ENCODE measurements around the gene POLR1A. TPM values are rescaled to one million over a fixed set of nuclear protein-coding genes. Genes with fewer than 3 reads are reported as not detected.

Gene POLR1A
- total and polyA plus RNA-seq, 2 experiments from 2014 or later, result 6.3 to 19.0 TPM

DNA sequence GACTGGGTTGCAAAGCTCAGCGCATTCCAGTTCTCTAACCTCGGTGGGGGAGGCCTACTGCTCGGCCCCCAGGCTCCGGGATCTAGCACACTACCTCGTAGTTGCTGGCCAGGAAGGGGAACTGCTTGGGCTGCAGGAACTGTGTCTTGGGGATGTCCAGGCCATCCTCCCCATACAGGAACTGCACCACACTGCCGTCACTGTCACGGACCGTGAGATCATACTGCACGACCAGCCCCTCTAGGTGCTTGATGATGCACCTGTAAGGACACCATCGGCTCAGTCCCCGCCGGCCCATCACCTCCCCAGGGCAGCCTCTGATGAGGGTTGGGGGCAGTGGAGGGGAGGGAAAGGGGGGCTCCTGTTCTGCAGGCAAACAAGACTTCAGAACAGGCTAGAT is 61.6 kb downstream of the POLR1A start:
- no peaks in the 10 kb centered on the region for H3K79me2 ChIP-seq

DNA sequence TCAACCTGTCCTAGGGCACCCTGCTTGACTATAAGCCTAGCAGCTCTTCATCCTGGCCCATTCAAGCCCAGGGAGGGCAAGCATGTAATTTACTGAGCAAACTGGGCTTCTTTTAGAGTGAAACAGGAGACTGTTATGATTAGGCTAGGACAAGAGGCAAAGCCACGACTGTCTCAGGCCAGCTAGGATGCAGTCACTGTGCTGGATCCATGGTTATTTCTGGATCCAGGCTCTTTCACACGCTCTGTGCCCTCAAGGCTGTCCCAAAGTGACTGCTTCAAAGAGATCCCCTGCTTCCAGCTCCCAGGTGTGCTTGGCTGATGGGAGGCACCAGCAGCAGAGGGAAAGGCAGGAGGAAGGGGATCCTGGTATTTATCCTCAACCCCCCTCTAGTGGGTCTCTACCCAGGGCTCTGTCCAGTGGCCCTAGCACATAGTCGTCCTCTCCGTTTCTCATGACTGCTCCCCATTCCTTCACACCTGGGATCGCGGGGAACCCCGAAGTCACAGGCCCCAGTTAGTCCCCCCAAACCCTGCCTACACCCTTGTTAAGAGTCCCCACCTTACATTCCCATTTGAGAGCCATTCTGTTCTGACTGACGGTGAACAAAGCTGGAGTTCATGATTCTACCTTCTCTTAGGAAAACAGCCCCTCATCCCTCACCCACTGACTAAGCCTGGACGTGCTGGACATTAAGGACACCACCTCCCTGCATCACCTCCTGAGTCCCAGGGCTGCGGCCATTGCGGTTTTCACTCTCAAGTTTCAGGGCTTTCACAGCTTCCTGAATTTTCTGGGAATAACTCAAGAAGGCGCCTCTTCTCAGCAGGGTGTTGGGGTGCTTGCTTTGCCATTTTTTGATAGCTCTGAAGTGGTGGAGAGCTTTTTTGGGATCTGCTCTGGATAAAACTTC is 63.2 kb downstream of the POLR1A start:
- WGBS (ENCODE audit: low lambda C conversion rate, missing lambda C conversion rate), result 95% methylated on average over 12 of the region's 12 CpGs

More for the DNA sequence above, 61.6 kb downstream of the POLR1A start:
- H3K27me3 ChIP-seq, result no peaks in the 10 kb centered on the region
- no peaks in the 10 kb centered on the region for H3K9me3 ChIP-seq (ENCODE audit: low read depth)
- H2AFZ ChIP-seq, result no peak overlapping the region
- no peak overlapping the region for H3K27ac ChIP-seq
- H3K4me2 ChIP-seq, result no peak overlapping the region
- no peaks in the 10 kb centered on the region for H3K4me1 ChIP-seq (ENCODE audit: insufficient read depth)
- H3K4me3 ChIP-seq, result no peak overlapping the region
- no peak for DNase-seq (ENCODE audit: low spot score)
- no peaks in the 10 kb centered on the region for H4K20me1 ChIP-seq (ENCODE audit: insufficient read depth, poor library complexity, severe bottlenecking)
- H3K36me3 ChIP-seq (replicated peaks; ENCODE audit: insufficient read depth, low read depth), result no peaks in the 10 kb centered on the region
- TF ChIP-seq, protein P1, sequence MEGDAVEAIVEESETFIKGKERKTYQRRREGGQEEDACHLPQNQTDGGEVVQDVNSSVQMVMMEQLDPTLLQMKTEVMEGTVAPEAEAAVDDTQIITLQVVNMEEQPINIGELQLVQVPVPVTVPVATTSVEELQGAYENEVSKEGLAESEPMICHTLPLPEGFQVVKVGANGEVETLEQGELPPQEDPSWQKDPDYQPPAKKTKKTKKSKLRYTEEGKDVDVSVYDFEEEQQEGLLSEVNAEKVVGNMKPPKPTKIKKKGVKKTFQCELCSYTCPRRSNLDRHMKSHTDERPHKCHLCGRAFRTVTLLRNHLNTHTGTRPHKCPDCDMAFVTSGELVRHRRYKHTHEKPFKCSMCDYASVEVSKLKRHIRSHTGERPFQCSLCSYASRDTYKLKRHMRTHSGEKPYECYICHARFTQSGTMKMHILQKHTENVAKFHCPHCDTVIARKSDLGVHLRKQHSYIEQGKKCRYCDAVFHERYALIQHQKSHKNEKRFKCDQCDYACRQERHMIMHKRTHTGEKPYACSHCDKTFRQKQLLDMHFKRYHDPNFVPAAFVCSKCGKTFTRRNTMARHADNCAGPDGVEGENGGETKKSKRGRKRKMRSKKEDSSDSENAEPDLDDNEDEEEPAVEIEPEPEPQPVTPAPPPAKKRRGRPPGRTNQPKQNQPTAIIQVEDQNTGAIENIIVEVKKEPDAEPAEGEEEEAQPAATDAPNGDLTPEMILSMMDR (IDR thresholded peaks at IDR 0.05; ENCODE audit: poor library complexity), result no peak
- TF ChIP-seq EZH2 (IDR thresholded peaks at IDR 0.05; ENCODE audit: borderline replicate concordance), result no peak
- TF ChIP-seq EZH2phosphoT487 (IDR thresholded peaks at IDR 0.05; ENCODE audit: low read depth, severe bottlenecking, unreplicated experiment), result no peak
- H3K9me2 ChIP-seq (replicated peaks; ENCODE audit: insufficient read depth), result no peaks in the 10 kb centered on the region
- WGBS (ENCODE audit: low lambda C conversion rate, missing lambda C conversion rate), result 99% methylated on average over 12 of the region's 12 CpGs

DNA sequence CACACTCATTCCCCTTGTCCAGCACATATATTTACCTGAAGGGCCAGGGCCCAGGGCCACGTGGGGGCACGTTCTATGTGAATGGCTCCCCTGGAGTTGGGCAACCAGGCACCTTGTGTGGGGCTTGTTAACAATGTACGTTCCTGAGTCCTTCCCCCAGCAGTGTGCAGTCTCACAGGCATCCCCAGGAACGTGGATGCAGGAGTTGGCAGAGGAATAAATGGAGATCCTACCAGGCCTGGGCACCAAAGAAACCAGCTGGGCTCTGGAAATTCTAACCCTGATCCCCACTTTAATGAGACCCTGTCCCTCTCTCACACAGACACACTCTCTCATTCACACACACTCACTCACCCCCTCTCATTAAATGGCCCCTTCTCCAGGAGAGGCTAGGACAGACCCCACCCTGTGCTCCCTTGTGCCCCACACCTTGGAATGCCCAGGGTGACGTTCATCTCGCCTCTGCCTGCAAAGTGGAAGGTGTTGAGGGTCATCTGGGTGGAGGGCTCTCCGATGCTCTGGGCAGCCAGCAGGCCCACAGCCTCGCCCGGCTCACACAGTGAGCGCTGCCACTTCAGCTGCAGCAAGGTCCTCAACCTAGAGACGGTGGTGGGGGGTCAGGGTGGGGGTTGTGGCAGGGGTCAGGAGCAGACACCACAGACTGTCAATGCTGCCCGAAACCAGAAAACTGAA is 65.6 kb downstream of the POLR1A start:
- no peaks in the 10 kb centered on the region for H4K20me1 ChIP-seq (ENCODE audit: insufficient read depth, poor library complexity, severe bottlenecking)
- H3K4me1 ChIP-seq (ENCODE audit: insufficient read depth), result peaks cover 26% of the 10 kb centered on the region
- H3K27me3 ChIP-seq, result no peaks in the 10 kb centered on the region
- H3K36me3 ChIP-seq (replicated peaks; ENCODE audit: insufficient read depth, low read depth), result no peaks in the 10 kb centered on the region
- TF ChIP-seq EZH2phosphoT487 (IDR thresholded peaks at IDR 0.05; ENCODE audit: low read depth, severe bottlenecking, unreplicated experiment) (no peak), EZH2 (IDR thresholded peaks at IDR 0.05; ENCODE audit: borderline replicate concordance) (no peak)
- TF ChIP-seq, protein P1 (IDR thresholded peaks at IDR 0.05; ENCODE audit: poor library complexity), result no peak
- no peaks in the 10 kb centered on the region for H3K9me2 ChIP-seq (replicated peaks; ENCODE audit: insufficient read depth)
- DNase-seq (ENCODE audit: low spot score), result no peak
- H3K9me3 ChIP-seq (ENCODE audit: low read depth), result no peaks in the 10 kb centered on the region
- 94% methylated on average over 12 of the region's 12 CpGs for WGBS (ENCODE audit: low lambda C conversion rate, missing lambda C conversion rate)
- H2AFZ ChIP-seq, result no peak overlapping the region
- no peak overlapping the region for H3K4me2 ChIP-seq
- no peaks in the 10 kb centered on the region for H3K79me2 ChIP-seq
- H3K4me3 ChIP-seq, result no peak overlapping the region
- no peak overlapping the region for H3K27ac ChIP-seq

More for the DNA sequence above, 63.2 kb downstream of the POLR1A start:
- DNase-seq (ENCODE audit: low spot score), result no peak
- H4K20me1 ChIP-seq (ENCODE audit: insufficient read depth, poor library complexity, severe bottlenecking), result no peaks in the 10 kb centered on the region
- no peak overlapping the region for H3K27ac ChIP-seq
- H3K27me3 ChIP-seq, result no peaks in the 10 kb centered on the region
- H3K9me3 ChIP-seq (ENCODE audit: low read depth), result no peaks in the 10 kb centered on the region
- H3K4me2 ChIP-seq, result no peak overlapping the region
- no peaks in the 10 kb centered on the region for H3K79me2 ChIP-seq
- TF ChIP-seq EZH2 (IDR thresholded peaks at IDR 0.05; ENCODE audit: borderline replicate concordance) (no peak), EZH2phosphoT487 (IDR thresholded peaks at IDR 0.05; ENCODE audit: low read depth, severe bottlenecking, unreplicated experiment) (no peak)
- TF ChIP-seq, protein P1 (IDR thresholded peaks at IDR 0.05; ENCODE audit: poor library complexity), result no peak
- H3K36me3 ChIP-seq (replicated peaks; ENCODE audit: insufficient read depth, low read depth), result no peaks in the 10 kb centered on the region
- no peak overlapping the region for H2AFZ ChIP-seq
- no peak overlapping the region for H3K4me3 ChIP-seq
- H3K9me2 ChIP-seq (replicated peaks; ENCODE audit: insufficient read depth), result no peaks in the 10 kb centered on the region
- H3K4me1 ChIP-seq (ENCODE audit: insufficient read depth), result peaks cover 3% of the 10 kb centered on the region
